Adipose tissue (tissue), 3 donors: ENCODE measurements around the gene STAM. TPM values are rescaled to one million over a fixed set of nuclear protein-coding genes. Genes with fewer than 3 reads are reported as not detected.

ENCODE experiments used
- H3K27ac ChIP-seq: one replicate; pipeline ENCODE4 v1.5.1; 2013; ENCODE audit warnings: low read depth, low read length
- WGBS, 3 donors: extraction: QIAGEN DNeasy Blood & Tissue Kit; methylation state at CpG; one replicate each; pipeline ENCODE4 v1.1.7; 2013; 5-methylcytosine and 5-hydroxymethylcytosine counted together
- polyA plus RNA-seq, 3 donors: library from polyadenylated mRNA; stranded (reverse); fragments of 200-250 nt; gene quantifications; one replicate each; pipeline ENCODE4 v1.2.3, GENCODE V29; 2013
- donor health status: healthy with polysubstance abuse.
- donor health status: Bipolar disorder and iron deficiency.
- donor health status: healthy.

The STAM gene
- polyA plus RNA-seq, 3 donors = 7.2 to 10.7 (median 8.6) TPM

DNA sequence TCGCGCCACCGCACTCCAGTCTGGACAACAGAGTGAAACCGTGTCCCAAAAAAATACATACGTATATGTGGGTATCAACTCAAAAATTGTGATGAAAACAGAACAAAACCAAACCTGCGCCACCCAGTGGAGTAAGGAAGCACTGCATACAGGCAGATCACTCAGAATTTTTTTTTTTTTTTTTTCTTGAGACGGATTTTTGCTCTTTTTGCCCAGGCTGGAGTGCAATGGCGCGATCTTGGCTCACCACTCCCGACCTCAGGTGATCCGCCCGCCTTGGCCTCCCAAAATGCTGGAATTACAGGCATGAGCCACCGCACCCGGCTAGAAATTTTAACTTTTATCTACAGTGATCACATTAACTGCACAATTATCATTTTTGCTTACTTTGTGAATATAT is 99.0 kb downstream of the STAM start:
- H3K27ac ChIP-seq = no peak overlapping the region
- WGBS, 3 donors = 21 to 33% (median 27%) methylated on average over 14 of the region's 14 CpGs

DNA sequence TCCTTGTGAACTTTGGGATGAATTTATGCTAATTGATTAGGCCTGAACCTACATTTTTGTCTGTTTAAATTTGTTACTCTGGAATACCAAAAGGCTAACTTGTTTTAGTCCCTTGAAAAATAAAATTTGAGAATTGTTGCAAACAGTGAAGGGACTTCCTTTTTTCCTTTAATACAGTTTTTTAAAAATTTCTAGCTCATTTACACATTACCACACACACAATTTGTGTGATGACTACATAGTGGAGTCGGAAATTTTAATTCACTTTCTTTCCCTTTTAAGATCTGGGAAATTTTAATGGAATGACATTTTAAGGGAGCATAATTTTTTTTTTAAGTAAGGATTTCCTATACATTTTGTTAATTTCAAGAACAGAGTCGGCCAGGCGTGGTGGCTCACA is 99.5 kb downstream of the STAM start:
- H3K27ac ChIP-seq = no peak overlapping the region
- WGBS, 3 donors = 92 to 95% (median 94%) methylated on average over 3 of the region's 3 CpGs

DNA sequence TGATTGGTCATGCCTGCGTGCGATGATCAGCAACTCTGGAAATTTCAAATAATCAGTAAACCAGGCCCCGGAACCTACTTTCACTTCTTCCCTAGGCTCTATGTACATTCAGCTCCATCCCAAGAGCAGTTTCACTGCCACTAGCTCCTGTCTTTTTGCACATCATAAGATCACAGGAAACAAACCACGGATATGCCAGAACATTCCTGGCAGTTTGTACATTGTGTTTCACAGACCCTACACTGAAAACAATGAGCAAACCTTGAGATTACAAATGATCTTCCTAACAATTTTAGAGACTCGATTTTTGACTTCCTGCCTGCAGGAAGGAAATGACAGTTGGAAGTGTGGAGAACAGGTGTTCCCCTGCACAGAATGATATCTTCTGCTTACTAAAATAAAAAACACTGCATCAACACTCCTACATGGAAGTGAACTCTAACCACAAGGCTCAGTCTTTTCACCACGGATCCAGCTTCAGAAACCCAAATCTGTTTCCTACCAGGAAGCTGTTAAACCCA is 100.5 kb downstream of the STAM start:
- no peak overlapping the region for H3K27ac ChIP-seq
- WGBS, 3 donors = 36 to 70% (median 47%) methylated on average over 6 of the region's 6 CpGs

DNA sequence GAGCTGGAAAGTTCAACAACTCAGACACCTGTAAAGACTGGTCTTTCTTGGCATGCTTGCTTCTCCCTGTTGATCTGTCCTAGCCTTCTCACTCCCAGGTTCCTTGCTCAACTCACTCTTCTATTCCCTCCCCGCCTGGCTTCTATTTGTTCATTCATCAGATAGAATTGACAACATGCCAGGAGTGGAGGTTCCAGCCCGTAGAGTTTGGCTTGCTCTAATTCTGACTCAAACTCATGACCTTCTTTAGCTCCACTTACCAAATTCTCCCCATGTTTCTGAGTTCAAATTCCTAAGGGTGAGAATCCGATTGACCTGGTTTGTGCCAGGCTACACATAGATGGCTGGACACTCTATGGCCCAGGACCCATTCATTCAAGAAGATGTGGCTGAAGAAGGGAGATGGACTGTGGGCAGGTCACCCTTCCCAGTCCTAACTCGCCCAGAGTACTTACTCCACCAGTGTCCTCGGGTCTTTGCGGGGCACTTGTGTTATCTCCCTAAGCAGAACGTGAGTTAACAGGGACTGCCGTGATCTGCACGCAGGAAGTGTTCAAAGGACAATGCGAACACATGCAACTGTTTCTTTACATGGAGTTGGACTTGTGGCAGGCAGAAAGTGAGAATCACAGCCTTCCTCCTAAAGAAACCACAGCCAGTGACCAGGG is 104.1 kb downstream of the STAM start:
- no peak overlapping the region for H3K27ac ChIP-seq
- WGBS, 3 donors = 80 to 89% (median 86%) methylated on average over 10 of the region's 10 CpGs

DNA sequence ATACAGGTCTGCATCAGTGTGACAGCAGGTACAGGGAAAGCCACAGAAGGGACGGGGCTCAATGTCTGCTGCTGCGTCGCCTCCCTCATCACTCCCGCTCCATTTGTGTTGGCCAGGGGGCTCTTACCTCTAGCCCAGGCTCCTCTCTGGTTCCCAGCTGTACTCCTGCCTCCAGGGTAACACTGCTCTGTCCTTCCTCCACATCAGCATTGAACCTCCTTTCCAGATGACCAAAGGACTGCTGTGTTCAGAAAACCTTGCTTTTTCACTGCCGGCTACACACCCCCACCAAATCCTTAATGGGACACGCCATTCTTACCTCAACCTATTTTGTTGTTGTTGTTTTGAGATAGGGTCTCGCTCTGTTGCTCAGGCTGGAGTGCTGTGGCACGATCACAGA is 105.9 kb downstream of the STAM start:
- H3K27ac ChIP-seq = no peak overlapping the region
- WGBS, 3 donors = 92 to 97% (median 96%) methylated on average over 8 of the region's 8 CpGs

DNA sequence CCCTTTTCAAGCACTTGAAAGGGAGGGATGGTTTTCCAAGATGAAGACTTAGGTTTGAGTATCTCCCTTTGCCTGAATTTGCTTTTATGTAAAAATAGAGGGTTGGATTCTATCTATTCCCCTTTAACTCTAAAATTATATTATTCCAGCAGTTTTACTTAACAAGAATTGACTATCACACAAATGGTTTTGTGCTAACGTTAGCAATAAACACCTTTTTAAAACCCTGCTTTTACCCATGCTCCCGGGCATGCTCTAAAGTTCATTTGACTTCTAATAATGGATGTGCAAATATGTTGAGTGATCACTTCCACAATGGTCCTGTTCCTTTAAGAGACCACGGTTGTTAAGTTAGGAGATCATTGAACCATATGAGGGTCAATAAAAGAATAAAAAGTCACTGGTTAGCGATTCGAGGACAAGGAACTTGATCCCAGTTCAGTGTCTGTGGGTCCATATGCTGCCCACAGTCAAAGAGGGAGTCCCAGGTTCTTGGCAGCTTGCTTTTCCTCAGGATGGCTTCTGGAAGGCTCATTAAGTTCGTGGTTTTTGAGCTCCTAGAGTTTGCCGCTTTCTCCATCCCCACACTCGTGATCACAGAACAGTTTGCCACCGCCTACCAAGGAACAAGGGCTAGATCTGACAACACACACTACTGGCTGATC is 108.0 kb downstream of the STAM start, which contains the start of gene TMEM236:
TMEM236 (plus strand) TSS at position 421 of the 665 bp plus-strand sequence; CDS start at position 516, 95 bp downstream.
- WGBS, 3 donors = 63 to 78% (median 73%) methylated on average over 9 of the region's 9 CpGs
- H3K27ac ChIP-seq = no peak within 1 kb of the TSS

DNA sequence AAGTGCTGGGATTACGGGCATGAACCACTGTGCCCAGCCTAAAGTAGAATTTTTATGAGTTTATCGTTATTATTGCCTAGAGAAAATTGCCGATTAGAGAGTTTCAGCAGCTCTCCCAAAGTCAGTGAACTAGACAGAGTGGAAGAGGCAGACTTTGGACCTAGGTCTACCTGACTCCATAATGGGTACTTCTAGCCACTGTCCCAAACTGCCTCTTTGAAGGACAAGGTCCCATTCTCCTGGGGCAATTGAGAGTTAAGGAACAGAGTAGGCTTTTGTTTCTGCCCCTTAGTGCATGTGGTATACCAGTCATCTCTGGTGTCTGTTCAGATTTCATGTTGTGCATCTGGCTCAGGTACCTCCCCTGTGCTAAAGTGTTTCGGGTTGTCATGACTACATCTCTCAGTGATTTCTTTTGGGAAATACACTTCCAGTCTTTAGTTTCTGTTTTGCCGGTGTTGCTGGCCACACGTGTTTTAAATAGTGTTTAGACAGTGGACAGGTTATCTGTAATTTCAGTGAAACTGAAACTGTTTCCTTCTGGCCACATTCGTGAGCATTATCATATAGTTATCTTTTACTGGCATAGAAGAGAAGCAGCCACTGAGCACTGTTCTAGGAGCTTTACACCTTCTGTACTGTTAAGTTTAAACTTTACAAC is 112.7 kb downstream of the STAM start:
- no peak overlapping the region for H3K27ac ChIP-seq
- 46 to 52% (median 50%) methylated on average over 7 of the region's 7 CpGs for WGBS, 3 donors

DNA sequence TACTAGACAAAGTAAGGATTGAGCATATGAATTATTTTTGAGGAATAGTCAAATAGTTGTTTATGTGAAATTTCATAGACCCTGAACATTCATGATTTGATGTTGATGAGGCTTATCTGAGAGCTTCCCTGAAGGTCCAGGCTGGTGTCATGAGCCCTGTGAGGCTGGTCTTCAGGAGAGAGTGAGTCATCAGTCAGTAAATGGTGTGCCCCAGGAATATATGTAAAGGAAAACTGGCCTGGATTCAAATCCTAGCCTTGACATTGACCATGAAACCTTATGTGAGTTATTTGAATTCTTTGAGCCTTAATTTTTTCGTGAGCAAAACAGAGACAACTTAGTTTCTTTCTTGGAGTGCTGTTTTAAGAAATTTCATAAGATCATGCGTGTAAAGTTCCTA is 114.2 kb downstream of the STAM start:
- H3K27ac ChIP-seq = no peak overlapping the region
- WGBS, 3 donors = 68 to 91% (median 90%) methylated on average over 2 of the region's 2 CpGs

DNA sequence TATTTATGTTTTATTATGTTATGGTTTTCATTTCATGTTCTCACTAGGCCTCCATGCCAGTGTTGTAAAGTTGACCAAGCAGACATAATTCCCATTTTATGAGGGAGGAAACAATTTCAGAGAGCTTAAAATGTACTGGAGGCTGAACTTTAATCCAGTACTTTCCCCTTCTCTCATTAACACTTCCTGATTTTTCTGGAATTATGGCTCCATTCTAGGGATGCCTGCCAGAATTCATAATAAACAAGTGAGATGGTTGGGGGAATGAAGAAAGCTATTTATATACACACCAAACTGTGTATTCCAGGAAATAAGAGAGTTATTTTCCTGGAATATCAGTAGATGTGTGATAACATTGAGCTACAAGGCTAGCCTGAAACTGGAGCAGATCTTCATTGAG is 114.9 kb downstream of the STAM start:
- no peak overlapping the region for H3K27ac ChIP-seq

DNA sequence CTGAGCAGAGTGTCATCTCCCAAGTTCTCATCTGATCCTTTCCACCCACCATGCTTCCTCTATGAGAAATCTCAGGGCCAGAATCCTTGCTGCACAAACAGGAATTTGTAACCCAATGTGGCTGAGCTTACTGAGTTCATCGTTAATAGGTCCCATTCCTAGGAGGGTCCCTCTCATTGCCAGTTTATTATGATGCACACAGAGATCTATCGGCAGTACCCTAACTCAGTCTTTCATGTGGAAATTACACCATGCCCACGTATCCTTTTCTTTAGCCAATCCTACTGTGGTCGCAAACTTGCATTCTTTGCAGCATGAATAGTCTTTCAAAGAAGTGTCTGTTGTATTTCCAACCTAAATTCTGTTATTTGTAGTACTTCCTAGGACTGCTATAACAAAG is 120.2 kb downstream of the STAM start:
- 66 to 78% (median 71%) methylated on average over 4 of the region's 4 CpGs for WGBS, 3 donors
- no peak overlapping the region for H3K27ac ChIP-seq

DNA sequence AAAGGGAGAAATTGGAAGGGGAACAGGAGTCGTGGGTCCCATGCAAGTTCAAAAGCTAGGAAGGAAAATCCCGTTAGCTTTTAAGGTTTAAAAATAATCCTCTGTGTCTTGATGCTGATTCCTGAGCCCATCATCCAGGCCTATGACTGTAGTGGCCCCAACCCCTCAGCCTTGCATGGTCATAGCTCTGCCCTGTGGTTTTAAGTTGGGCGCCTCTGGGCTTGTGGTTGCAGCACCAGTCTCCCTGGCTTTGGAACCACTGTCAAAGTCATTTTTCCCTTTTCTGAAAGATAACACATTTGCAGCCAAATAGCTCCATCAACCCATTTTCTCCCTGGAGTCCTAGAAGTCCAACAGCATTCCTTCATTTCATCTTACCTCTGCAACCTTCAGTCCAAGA is 121.7 kb downstream of the STAM start:
- 57 to 74% (median 68%) methylated on average over 3 of the region's 3 CpGs for WGBS, 3 donors

More for the DNA sequence above, 121.7 kb downstream of the STAM start:
- no peak overlapping the region for H3K27ac ChIP-seq

Other genes starting within 250 kb of the STAM start
- gene ST8SIA6, start 189.6 kb upstream of the STAM start, polyA plus RNA-seq = under 1 TPM; 0.10 to 0.56 (median 0.33) TPM
- 10 to 100 TPM in 2 of 3 donors, 1 to 10 TPM in 1; 6.6 to 25.7 (median 17.4) TPM for gene HACD1, start 26.8 kb upstream of the STAM start, polyA plus RNA-seq
- under 1 TPM; 0.13 to 0.79 (median 0.24) TPM for gene TMEM236, start 108.0 kb downstream of the STAM start, polyA plus RNA-seq
- 10 to 100 TPM in 2 of 3 donors, 1 to 10 TPM in 1; 5.0 to 43.2 (median 32.8) TPM for gene MRC1, start 165.2 kb downstream of the STAM start, polyA plus RNA-seq